HG03575 (cell line): Measurements from ENCODE around the gene KRTAP10-10.
"Not testable (repeated sequence)": the region's sequence is repeated elsewhere in the genome, so short reads cannot be mapped to it uniquely, and the experiment has no call there.

ENCODE experiments used
- ATAC-seq: cut with Tn5 transposase; IDR thresholded peaks from one replicate; pipeline ENCODE4 v1.9.1; 2021; ENCODE audit not compliant: unreplicated experiment, insufficient number of reproducible peaks, low FRiP score; ENCODE audit errors: extremely low read depth

The KRTAP10-10 gene

DNA sequence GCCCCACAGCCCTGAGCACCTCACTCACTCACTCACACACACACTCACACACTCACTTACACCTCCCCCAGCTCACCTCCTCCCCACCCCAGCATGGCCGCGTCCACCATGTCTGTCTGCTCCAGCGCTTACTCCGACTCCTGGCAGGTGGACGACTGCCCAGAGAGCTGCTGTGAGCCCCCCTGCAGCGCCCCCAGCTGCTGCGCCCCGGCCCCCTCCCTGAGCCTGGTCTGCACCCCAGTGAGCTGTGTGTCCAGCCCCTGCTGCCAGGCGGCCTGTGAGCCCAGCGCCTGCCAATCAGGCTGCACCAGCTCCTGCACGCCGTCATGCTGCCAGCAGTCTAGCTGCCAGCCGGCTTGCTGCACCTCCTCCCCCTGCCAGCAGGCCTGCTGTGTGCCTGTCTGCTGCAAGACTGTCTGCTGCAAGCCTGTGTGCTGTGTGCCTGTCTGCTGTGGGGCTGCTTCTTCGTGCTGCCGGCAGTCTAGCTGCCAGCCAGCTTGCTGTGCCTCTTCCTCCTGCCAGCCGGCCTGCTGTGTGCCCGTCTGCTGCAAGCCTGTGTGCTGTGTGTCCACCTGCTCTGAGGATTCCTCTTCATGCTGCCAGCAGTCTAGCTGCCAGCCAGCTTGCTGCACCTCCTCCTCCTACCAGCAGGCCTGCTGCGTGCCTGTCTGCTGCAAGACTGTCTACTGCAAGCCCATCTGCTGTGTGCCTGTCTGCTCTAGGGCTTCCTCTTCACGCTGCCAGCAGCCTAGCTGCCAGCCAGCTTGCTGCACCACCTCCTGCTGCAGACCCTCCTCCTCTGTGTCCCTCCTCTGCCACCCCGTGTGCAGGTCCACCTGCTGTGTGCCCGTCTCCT lies 9.4 kb downstream of the KRTAP10-10 start, which contains the start of gene KRTAP10-11:
KRTAP10-11 (plus strand) TSS at position 49 of the 856 bp plus-strand sequence; CDS start at position 94, 45 bp downstream.
- not testable (repeated sequence) for ATAC-seq

DNA sequence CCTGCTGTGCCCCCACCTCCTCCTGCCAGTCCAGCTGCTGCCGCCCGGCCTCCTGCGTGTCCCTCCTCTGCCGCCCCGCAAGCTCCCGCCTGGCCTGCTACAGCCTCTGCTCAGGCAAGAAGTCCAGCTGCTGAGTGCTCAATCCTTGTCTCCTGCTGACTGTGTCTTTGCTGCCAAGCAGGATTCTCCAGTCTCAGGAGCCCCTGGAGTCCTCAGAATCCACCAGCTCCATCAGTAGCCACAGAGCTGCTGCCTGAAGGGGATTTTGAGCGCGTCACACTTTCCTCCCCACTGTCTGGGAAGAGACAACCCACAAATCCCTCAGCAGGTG lies 10.0 kb downstream of the KRTAP10-10 start:
- ATAC-seq: no peak

DNA sequence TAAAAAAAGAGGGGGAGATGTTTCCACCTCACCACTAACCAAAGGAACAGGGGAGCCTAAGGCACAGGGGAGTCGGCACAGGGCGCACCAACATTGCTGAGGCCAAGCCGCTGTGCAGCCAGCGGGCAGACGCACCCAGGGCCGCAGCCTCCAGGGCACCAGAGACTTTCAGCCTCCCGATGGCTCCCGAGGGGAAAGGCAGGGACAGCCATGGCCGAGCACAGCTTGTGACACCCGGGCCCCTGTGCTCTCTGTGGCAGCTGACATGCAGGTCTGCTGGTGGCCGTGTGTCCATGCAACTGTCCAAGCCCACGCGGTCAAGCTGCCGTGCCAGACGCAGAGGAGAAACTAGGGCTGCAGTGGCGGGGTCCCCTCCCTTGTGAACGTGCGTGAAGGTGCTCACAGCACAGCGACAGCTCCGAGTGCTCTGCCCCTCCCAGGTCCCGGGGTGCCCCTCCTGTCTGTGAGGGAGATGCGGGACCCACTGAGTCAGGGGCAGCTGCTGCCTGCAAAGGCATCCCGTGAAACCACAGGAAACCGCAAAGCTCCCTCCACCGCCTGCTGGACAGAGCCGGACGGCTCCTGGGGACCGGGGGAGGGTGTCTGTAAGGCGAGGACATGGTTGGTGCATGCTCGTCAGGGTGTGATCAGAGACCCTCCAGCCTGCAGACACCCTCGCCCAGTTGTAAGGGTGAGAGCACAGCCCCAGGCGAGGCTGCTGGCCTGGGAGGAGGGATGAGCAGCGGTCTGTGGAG lies 11.6 kb downstream of the KRTAP10-10 start:
- no peak for ATAC-seq

DNA sequence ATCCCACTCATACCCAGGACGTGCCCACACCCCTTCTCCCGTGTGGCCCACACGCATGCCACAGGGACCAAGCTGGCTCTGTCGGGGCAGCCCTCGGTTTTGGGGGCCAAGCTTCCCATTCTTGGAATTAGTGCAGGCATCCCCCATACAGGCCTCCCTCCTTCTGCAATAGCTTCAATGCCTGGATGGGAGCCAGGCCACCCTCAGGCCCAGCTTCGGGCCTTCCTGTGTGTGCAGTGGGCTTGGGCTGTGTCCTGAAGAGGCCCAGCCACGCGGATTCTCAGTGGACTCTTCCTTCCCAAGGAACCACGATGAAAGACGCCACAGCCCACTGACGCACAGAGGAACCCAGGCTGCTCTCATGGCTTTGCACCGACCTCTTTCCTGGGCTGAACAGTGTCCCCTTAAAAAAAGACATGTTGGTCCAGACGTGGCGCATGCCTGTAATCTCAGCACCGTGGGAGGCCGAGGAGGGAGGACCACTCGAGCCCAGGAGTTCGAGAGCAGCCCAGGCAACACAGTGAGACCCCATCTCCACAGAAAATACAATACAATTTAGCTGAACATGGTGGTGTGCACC lies 12.5 kb downstream of the KRTAP10-10 start:
- ATAC-seq: no peak

DNA sequence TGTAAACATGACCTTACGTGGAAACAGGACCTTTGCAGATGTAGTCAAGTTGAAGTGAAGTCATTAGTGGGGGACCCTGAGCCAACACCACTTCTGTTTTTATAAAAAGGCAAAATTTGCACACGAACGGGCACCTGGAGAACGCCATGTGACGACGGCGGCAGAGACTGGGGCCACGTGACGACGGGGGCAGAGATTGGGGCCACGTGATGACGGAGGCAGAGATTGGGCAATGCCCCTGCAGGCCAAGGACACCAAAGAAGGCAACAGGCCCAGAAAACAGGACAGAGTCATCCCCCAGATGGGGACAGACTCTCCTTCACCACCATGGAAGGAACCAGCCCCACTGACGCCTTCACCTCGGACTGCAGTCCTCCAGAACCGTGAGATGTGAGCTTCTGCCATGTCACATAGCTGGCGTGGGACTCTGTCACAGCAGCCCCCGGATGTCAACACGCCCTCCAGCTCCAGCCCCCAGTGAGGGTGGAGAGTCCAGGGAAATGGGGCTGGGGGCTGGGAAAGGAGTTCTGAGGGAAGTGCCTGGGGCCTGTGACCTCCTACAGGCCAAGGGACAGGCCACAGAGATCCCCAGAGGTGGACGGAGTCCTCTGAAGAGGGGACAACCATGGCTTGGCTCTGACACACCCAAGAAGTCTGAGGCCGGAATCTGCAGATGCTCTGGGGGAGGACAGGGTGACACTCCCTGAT lies 13.3 kb downstream of the KRTAP10-10 start:
- no peak for ATAC-seq

DNA sequence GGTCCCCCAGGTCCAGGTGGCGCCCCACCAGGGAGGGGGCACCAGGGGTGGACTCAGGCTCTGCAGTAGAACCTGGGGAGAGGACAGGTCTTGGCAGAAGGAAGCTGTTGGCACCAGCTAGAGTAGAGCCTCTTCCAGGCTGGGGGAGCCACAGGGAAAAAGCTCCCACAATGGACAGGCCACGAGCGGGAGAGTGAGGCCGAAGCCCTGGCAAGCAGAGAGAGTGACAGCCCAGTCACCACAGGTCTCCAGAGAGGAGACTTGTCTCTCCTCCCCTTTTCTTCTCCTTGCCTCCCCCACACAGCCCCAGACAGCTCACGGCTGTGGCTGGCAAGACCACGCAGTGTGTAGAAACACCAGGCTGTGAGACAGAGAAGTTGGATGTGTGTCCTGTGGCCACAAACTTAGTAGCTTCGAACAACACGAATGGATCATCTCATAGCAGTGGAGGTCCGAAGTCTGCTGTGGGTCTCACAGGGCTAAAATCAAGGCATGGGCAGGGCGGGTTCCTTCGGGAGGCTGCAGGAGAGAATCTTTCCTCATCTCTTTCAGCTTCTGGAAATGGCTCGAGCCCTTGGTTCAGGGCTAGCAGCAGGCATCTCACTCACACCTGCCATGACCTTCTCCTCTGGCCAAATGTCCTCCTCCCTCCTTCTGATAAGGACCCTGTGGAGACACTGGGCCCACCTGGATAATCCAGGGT lies 14.0 kb downstream of the KRTAP10-10 start:
- ATAC-seq: no peak

DNA sequence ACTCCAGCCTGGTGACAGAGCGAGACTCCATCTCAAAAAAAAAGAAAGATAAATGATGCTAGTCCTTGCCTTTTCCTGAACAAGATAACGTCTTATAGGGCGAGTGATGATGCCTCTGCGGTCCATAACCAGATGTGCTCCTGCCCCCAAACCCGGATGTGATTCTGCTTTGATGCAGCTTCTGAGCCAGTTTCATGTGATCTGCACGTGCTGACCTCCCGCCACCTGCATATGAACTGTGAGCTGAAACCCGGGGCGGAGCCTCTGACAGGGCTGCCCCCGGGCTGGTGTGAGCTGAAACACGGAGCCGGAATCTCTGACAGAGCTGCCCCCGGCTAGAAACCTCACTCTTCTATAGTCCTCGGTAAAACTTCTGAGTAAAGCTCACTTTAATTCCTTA lies 16.0 kb downstream of the KRTAP10-10 start:
- ATAC-seq: no peak

DNA sequence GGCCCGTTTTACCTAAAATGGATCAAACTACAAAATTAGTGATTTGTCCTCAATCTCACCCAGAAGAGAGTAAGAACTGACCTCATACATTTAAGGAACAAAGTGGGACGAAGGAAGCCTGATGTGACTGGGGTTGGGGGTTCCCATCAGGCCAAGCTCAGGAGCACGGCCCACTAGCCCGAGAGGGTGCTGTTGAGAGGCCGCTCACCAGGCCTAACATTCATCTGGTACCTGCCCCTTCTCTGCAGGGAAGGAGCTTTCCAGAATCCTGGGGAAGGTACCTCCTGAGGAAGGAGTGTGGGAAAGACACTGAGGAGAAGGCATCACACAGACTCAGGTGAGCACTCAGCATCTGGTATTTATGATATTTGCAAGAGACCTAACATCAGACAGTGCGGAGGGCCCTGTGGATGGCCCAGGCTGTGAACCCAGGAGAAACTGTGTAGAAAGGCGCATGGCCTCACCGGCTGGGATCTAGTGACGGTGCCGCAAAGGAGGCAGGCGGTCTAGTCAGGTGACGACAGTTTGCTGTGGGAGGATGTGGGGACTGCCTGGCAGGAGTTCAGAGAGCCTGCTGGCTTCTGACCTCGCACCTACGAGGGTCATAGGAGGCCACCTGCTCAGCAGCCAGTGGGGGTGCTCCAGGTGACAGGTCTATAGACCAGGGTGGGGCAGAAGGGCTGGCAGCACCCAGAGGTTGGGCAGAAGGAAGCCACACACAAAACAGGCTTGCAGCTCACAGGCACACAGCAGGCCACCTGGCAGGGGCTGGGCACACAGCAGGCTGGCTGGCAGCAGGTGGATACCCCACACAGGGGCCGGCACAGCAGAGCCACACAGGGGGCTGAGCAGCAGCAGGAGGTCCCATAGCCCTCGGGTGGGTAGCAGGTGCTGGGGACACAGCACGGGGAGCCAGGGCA lies 16.8 kb downstream of the KRTAP10-10 start:
- no peak for ATAC-seq

DNA sequence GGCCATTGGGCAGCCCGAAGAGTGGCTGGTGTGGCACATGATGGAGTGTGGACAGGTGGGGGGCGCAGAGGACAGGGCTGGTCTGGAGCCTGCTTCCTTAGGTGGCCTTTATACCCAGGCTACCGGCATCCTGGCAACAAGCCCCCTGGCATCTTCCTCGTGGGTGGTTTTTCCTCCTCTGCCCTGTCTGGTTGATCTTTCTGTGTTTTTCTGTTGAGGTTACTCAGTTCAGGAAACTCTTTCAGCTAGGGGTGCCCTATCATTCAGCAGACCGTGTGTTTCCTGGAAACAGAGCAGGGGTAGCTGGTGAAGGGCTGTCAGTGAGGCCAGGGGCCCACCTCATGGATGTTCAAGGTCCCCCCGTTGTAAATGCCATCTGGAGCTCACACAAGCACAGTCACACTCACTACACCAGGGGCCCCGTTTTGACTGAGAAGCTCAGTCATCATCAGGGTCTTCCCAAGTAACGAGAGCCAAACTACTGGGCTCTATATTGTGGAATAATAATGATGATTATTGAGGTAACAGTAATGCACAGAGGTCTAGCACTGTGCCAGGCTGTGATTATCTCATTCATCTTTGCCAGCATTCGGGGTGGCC lies 17.5 kb downstream of the KRTAP10-10 start, which contains the start of gene KRTAP12-4:
KRTAP12-4 (minus strand) TSS at position 84 of the 600 bp plus-strand sequence; CDS start at position 39, 45 bp downstream.
- no peak for ATAC-seq

DNA sequence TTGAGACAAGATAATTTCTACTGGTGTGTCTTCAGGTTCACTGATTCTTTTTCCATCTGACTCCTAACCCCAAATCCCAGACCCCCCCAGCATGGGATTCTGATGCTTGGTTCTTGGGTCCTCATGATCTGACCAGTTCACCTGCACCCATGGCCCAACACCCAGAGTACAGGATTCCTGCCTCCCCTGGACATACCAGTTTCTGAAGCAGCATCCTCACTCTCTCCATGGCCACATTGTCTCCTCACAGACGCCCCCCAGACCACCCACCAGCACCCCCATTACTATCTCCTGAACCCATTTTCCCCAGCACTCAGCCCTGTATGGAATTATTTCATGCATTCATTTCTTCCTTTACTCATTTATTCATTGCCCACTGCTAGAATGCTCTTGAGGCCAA lies 19.7 kb downstream of the KRTAP10-10 start:
- ATAC-seq: no peak

DNA sequence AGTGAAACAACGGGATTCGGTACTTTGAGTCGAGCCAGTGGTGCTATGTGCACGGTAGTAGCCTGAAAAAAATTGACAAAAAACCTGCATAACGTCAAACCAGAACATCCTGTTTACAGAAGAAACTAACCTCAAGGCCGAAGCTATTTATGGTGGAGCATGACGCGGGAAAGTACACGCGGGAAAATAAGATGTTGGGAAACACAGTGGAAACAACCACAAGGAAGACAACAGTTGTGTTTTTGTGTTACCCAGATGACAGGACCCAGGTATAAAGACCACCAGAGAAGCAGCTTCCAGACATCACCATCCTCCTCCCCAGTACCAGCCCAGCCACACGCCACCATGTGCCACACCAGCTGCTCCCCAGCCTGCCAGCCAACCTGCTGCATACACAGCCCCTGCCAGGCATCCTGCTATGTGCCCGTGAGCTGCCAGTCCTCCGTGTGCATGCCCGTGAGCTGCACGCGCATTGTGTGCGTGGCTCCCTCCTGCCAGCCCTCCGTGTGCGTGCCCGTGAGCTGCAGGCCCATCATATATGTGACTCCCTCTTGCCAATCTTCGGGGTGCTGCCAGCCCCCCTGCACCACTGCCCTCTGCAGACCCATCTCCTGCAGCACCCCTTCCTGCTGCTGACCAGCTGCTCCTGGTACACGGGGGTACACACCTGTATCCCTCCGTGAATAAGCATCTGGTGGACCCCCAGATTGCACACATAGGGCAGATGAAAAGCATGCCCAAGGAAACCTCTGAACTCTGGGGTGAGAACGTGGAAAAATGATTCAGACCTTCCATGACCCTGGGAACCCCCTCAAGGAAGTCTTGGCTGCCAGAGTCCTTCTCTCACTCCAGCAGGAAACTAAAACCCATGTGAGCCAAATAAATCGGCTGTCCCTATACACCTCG lies 20.7 kb downstream of the KRTAP10-10 start, which contains the start of gene KRTAP12-3:
KRTAP12-3 (plus strand) TSS at position 298 of the 906 bp plus-strand sequence; CDS start at position 346, 48 bp downstream.
- no peak for ATAC-seq

DNA sequence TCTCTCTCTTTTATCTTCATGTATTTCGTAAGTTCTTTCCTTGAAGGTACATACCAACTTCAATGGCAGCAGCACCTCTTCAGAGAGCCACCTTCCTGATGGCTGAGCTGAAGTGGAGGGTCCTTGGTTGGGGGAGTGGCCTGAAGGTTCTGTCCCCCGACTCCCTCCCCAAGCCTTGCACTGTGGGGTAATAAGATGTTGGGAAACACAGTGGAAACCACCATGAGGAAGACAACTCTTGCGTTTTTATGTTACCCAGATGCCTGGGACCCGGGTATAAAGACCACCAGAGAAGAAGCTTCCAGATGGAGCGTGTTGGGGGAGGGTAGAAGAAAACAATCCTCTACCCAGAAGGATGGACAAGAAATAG lies 21.4 kb downstream of the KRTAP10-10 start:
- no peak for ATAC-seq

DNA sequence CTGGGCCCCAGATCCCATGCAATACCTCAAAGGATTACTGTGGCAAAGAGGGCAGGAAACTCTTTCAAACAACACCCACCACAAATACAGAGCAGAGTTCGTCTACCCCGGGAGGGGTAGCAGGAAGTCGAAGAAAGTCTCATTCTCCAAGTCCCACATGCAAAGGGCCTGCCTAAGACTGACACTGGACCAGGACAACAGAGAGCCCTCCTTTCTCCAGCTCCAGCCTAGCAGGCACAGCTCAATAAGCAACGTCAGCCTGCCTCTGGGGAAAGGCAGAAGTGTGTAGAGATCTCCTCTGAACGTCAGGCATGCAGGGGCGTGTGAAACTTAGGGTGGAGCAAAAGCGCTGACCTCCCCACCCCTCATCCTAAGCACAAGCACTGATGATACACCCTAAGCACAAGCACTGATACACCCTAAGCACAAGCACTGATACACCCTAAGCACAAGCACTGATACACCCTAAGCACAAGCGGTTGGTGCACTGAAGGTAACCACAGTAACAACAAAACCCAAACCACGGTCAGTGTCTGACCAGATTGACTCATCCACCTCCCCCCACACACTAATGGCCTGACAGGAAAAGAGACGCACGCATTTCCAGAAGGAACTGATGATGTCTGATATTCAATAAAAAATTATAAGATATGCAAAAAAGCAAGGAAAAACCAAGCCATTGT lies 21.9 kb downstream of the KRTAP10-10 start:
- no peak for ATAC-seq

DNA sequence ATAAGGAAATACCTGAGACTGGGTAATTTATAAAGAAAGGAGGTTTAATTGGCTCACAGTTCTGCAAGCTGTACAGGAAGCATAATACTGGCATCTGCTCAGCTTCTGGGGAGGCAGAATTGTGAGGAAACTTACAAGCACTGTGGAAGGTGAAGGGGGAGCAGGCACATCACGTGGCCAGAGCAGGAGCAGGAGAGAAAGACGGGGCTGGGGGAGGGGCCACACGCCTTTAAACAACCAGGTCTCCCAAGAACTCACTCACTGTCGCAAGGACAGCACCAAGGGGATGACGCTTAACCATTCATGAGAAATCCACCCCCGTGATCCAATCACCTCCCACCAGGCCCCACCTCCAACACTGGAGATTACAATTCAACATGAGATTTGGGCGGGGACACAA lies 24.4 kb downstream of the KRTAP10-10 start:
- ATAC-seq: not testable (repeated sequence)

DNA sequence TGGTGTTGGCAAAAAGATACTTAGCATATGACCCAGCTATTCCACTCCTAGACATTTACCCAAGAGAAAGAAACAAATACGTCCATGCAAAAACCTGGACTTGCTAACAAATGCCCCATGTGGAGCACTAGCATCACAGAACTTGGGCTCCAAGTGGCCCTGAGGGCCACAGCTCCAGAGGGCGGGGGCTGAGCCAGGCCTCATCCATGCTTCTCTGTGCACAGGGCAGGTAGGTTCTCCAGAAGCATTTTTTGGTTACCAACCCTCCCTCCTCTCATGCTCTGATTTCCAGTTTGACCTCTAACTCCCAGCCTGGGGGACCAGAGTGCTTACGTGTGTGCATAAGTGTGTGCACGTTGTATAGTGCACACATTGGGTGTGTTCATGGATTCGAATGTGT lies 27.5 kb downstream of the KRTAP10-10 start:
- no peak for ATAC-seq
